Mesenchymal stem cell (in vitro differentiated cells and primary cell): Measurements from ENCODE around the gene SLC35F1.
A peak's percentile ranks its signal among the peaks of the same experiment; 100 is the strongest.

ENCODE experiments used
- DNase-seq: peaks from one replicate; pipeline ENCODE4 v3.0.0-alpha.2; 2013
- H2AFZ ChIP-seq: one replicate; pipeline ENCODE4 v1.6.1; 2013; ENCODE audit warnings: low read depth, mild to moderate bottlenecking, control low read depth, inconsistent platforms, low read length, moderate library complexity
- H2AK5ac ChIP-seq: 2 replicates; pipeline ENCODE4 v1.6.1; 2013; ENCODE audit warnings: low read length, moderate library complexity, mild to moderate bottlenecking, inconsistent platforms; ENCODE audit not compliant: severe bottlenecking
- H2BK120ac ChIP-seq: one replicate; pipeline ENCODE4 v1.6.1; 2013; ENCODE audit warnings: low read depth, mild to moderate bottlenecking, inconsistent platforms, low read length, moderate library complexity
- H2BK12ac ChIP-seq, 2 experiments: one replicate each; pipeline ENCODE4 v1.6.1; 2013; ENCODE audit warnings: inconsistent platforms in 2 of 2, low read length in 2 of 2, mild to moderate bottlenecking in 2 of 2, moderate library complexity in 2 of 2, control low read depth in 1 of 2
- H2BK15ac ChIP-seq: one replicate; pipeline ENCODE4 v1.6.1; 2013; ENCODE audit warnings: mild to moderate bottlenecking, low read depth, inconsistent platforms; ENCODE audit not compliant: poor library complexity, severe bottlenecking
- H2BK5ac ChIP-seq: 2 replicates; pipeline ENCODE4 v1.6.1; 2013; ENCODE audit warnings: low read depth, mild to moderate bottlenecking, low read length, control low read depth, inconsistent platforms; ENCODE audit not compliant: poor library complexity, severe bottlenecking
- H3K14ac ChIP-seq, 2 experiments: one replicate each; pipeline ENCODE4 v1.6.1; 2013; ENCODE audit warnings: inconsistent platforms in 2 of 2, low read length in 2 of 2, control low read depth in 1 of 2, mild to moderate bottlenecking in 1 of 2, moderate library complexity in 1 of 2
- H3K18ac ChIP-seq, 2 experiments: one replicate each; pipeline ENCODE4 v1.6.1; 2013; ENCODE audit warnings: inconsistent platforms in 2 of 2, low read length in 2 of 2, control low read depth in 1 of 2, low read depth in 1 of 2, mild to moderate bottlenecking in 1 of 2
- H3K23ac ChIP-seq, 2 experiments: one replicate each; pipeline ENCODE4 v1.6.1; 2013; ENCODE audit warnings: inconsistent platforms in 2 of 2, low read length in 2 of 2, mild to moderate bottlenecking in 2 of 2, moderate library complexity in 2 of 2, control low read depth in 1 of 2
- H3K27ac ChIP-seq: 2 replicates; pipeline ENCODE4 v1.5.1; 2013; ENCODE audit warnings: mild to moderate bottlenecking, moderate library complexity, low read length, control low read depth, inconsistent platforms; ENCODE audit not compliant: poor library complexity, severe bottlenecking
- H3K27me3 ChIP-seq, 2 experiments: 2 replicates each; pipeline versions ENCODE4 v1.6.1 to v1.7.0; 2013; ENCODE audit warnings: low read length in 2 of 2, mild to moderate bottlenecking in 2 of 2, moderate library complexity in 2 of 2, control low read depth in 1 of 2, inconsistent platforms in 1 of 2; ENCODE audit not compliant: control insufficient read depth in 1 of 2, insufficient read depth in 1 of 2
- H3K36me3 ChIP-seq, 2 experiments: 2 replicates each; pipeline versions ENCODE4 v1.6.1 to v1.7.0; 2013; ENCODE audit warnings: low read length in 2 of 2, control low read depth in 1 of 2, inconsistent platforms in 1 of 2, low read depth in 1 of 2, mild to moderate bottlenecking in 1 of 2; ENCODE audit not compliant: insufficient read depth in 2 of 2, control insufficient read depth in 1 of 2
- H3K4ac ChIP-seq, 2 experiments: one replicate each; pipeline ENCODE4 v1.6.1; 2013; ENCODE audit warnings: inconsistent platforms in 2 of 2, low read length in 2 of 2, mild to moderate bottlenecking in 2 of 2, moderate library complexity in 2 of 2, control low read depth in 1 of 2, low read depth in 1 of 2
- H3K4me1 ChIP-seq: 2 replicates; pipeline ENCODE4 v1.6.1; 2013; ENCODE audit warnings: low read depth, low read length, control low read depth; ENCODE audit not compliant: control insufficient read depth, insufficient read depth
- H3K4me2 ChIP-seq: 2 replicates; pipeline ENCODE4 v1.6.1; 2013; ENCODE audit warnings: low read length, mild to moderate bottlenecking, inconsistent platforms; ENCODE audit not compliant: poor library complexity, severe bottlenecking
- H3K4me3 ChIP-seq, 2 experiments: 2 replicates each; pipeline versions ENCODE4 v1.5.1 to v1.7.0; 2013; ENCODE audit warnings: low read length in 2 of 2, mild to moderate bottlenecking in 2 of 2, control low read depth in 1 of 2, low read depth in 1 of 2; ENCODE audit not compliant: insufficient read depth in 1 of 2
- H3K79me1 ChIP-seq: replicated peaks from 2 replicates; pipeline ENCODE4 v1.6.1; 2013; ENCODE audit warnings: mild to moderate bottlenecking, control low read depth, low read length, inconsistent platforms; ENCODE audit not compliant: poor library complexity, severe bottlenecking
- H3K9ac ChIP-seq: 2 replicates; pipeline ENCODE4 v1.7.0; 2013; ENCODE audit warnings: mild to moderate bottlenecking, low read length, moderate library complexity
- H3K9me3 ChIP-seq: 2 replicates; pipeline ENCODE4 v1.7.0; 2013; ENCODE audit warnings: mild to moderate bottlenecking, low read length; ENCODE audit not compliant: control insufficient read depth
- H4K8ac ChIP-seq: one replicate; pipeline ENCODE4 v1.6.1; 2013; ENCODE audit warnings: inconsistent platforms, mild to moderate bottlenecking, low read length, moderate library complexity
- H4K91ac ChIP-seq: one replicate; pipeline ENCODE4 v1.6.1; 2013; ENCODE audit warnings: mild to moderate bottlenecking, low read length, inconsistent platforms
- WGBS: methylation state at CpG from one replicate; pipeline ENCODE4 v1.1.7; 2013; ENCODE audit warnings: mixed read lengths; 5-methylcytosine and 5-hydroxymethylcytosine counted together

Gene SLC35F1

GRCh38 chr6:117870486-117871242 is 36.4 kb upstream of the SLC35F1 start:
- Histone ChIP-seq H2AK5ac (no peak overlapping the region), H3K14ac (no peak overlapping the region), H2BK12ac (no peak overlapping the region), H3K27ac (no peak overlapping the region), H3K4me2 (no peak overlapping the region), H2AFZ (no peak overlapping the region), H3K4ac (no peak overlapping the region), H3K23ac (no peak overlapping the region), H3K9me3 (no peaks in the 10 kb centered on the region), H3K9ac (no peak overlapping the region), H2BK5ac (no peak overlapping the region), H4K91ac (no peak overlapping the region), H4K8ac (no peak overlapping the region), H3K4me3 (no peak overlapping the region), H3K18ac (no peak overlapping the region), H3K36me3 (no peaks in the 10 kb centered on the region), H3K79me1 (no peaks in the 10 kb centered on the region), H3K27me3 (no peaks in the 10 kb centered on the region), H3K4me1 (no peaks in the 10 kb centered on the region), H2BK120ac (no peak overlapping the region), H2BK15ac (no peak overlapping the region)
- DNase-seq, result no peak
- 89% methylated on average over 1 of the region's 4 CpGs for WGBS

- Histone ChIP-seq H3K4me2 (no peak overlapping the region), H2BK15ac (no peak overlapping the region), H2AK5ac (no peak overlapping the region), H3K14ac (no peak overlapping the region), H3K9ac (no peak overlapping the region), H3K36me3 (no peaks in the 10 kb centered on the region), H3K9me3 (no peaks in the 10 kb centered on the region), H2AFZ (no peak overlapping the region), H4K8ac (no peak overlapping the region), H3K4ac (no peak overlapping the region), H2BK5ac (no peak overlapping the region), H2BK12ac (no peak overlapping the region), H4K91ac (no peak overlapping the region), H3K27ac (no peak overlapping the region), H2BK120ac (no peak overlapping the region), H3K79me1 (no peaks in the 10 kb centered on the region), H3K4me1 (no peaks in the 10 kb centered on the region), H3K4me3 (no peak overlapping the region), H3K27me3 (no peaks in the 10 kb centered on the region), H3K18ac (no peak overlapping the region), H3K23ac (no peak overlapping the region)
- 81% methylated on average over 1 of the region's 1 CpG for WGBS
- no peak for DNase-seq
Measured at GRCh38 chr6:117880824-117881223, 26.2 kb upstream of the SLC35F1 start.

- no peak overlapping the region for H3K4ac ChIP-seq
- no peak overlapping the region for H3K4me2 ChIP-seq
- H2BK15ac ChIP-seq, result no peak overlapping the region
- no peaks in the 10 kb centered on the region for H3K4me1 ChIP-seq
- H3K14ac ChIP-seq, result no peak overlapping the region
- no peak overlapping the region for H3K23ac ChIP-seq
- no peak overlapping the region for H2BK12ac ChIP-seq
- H3K27me3 ChIP-seq, result no peaks in the 10 kb centered on the region
- H4K91ac ChIP-seq, result no peak overlapping the region
- no peak overlapping the region for H2AFZ ChIP-seq
- H3K79me1 ChIP-seq, result no peaks in the 10 kb centered on the region
- no peak overlapping the region for H2BK5ac ChIP-seq
- no peak overlapping the region for H3K18ac ChIP-seq
- DNase-seq, result no peak
- no peak overlapping the region for H3K27ac ChIP-seq
- H2BK120ac ChIP-seq, result no peak overlapping the region
- no peak overlapping the region for H3K4me3 ChIP-seq
- no peak overlapping the region for H2AK5ac ChIP-seq
- no peak overlapping the region for H4K8ac ChIP-seq
- H3K9ac ChIP-seq, result no peak overlapping the region
- no peaks in the 10 kb centered on the region for H3K36me3 ChIP-seq
- H3K9me3 ChIP-seq, result no peaks in the 10 kb centered on the region
Measured at GRCh38 chr6:117890172-117890571, 16.9 kb upstream of the SLC35F1 start.

- Histone ChIP-seq H3K14ac (no peak overlapping the region), H2BK15ac (no peak overlapping the region), H2AFZ (no peak overlapping the region), H4K91ac (no peak overlapping the region), H3K9ac (no peak overlapping the region), H3K27me3 (peaks cover 38 to 50% of the 10 kb centered on the region in 2 experiments), H3K4me3 (peak overlapping the region; percentile 55 to 59), H2AK5ac (no peak overlapping the region), H2BK12ac (no peak overlapping the region), H3K36me3 (no peaks in the 10 kb centered on the region), H4K8ac (no peak overlapping the region), H3K4me2 (peak overlapping the region; percentile 99), H3K4ac (no peak overlapping the region), H2BK5ac (no peak overlapping the region), H3K18ac (no peak overlapping the region), H3K9me3 (no peaks in the 10 kb centered on the region), H3K27ac (no peak overlapping the region), H3K23ac (no peak overlapping the region), H3K79me1 (no peaks in the 10 kb centered on the region), H2BK120ac (no peak overlapping the region), H3K4me1 (peaks cover 17% of the 10 kb centered on the region)
- WGBS, result 12% methylated on average over 12 of the region's 14 CpGs
- no peak for DNase-seq
Measured at GRCh38 chr6:117906507-117906957, 532 bp upstream of the SLC35F1 start.
